HG03571 (cell line): Measurements from ENCODE around the gene FADD.

Source experiments
- ATAC-seq: cut with Tn5 transposase; IDR thresholded peaks from one replicate; pipeline ENCODE4 v1.9.1; 2021; ENCODE audit not compliant: unreplicated experiment

Gene FADD

GRCh38 chr11:70202920-70203750 is at the start of gene FADD:
FADD (plus strand) TSS chr11:70203296; CDS start chr11:70203460, 164 bp downstream.
- no peak for ATAC-seq

GRCh38 chr11:70155386-70155785 is 47.7 kb upstream of the FADD start:
- no peak for ATAC-seq

GRCh38 chr11:70156291-70157037 is 46.6 kb upstream of the FADD start:
- ATAC-seq = no peak

- no peak for ATAC-seq
These were observed 44.9 kb upstream of the FADD start for GRCh38 chr11:70158201-70158600.

- no peak for ATAC-seq
These were observed 44.2 kb upstream of the FADD start for GRCh38 chr11:70158757-70159389.

GRCh38 chr11:70159627-70160570 is 43.2 kb upstream of the FADD start:
- ATAC-seq = no peak

GRCh38 chr11:70161043-70161625 is 42.0 kb upstream of the FADD start:
- ATAC-seq = no peak

GRCh38 chr11:70164705-70165104 is 38.4 kb upstream of the FADD start:
- ATAC-seq = no peak

- no peak for ATAC-seq
These were observed 36.0 kb upstream of the FADD start for GRCh38 chr11:70167120-70167519.

GRCh38 chr11:70167723-70168404 is 35.2 kb upstream of the FADD start:
- ATAC-seq = no peak

- ATAC-seq = no peak
These were observed 34.7 kb upstream of the FADD start for GRCh38 chr11:70168405-70168754.

- no peak for ATAC-seq
These were observed 34.0 kb upstream of the FADD start for GRCh38 chr11:70169127-70169526.

GRCh38 chr11:70169632-70170031 is 33.5 kb upstream of the FADD start:
- no peak for ATAC-seq

GRCh38 chr11:70170596-70171210 is 32.4 kb upstream of the FADD start:
- no peak for ATAC-seq

- ATAC-seq = no peak
These were observed 30.1 kb upstream of the FADD start for GRCh38 chr11:70173018-70173417.

- ATAC-seq = no peak
These were observed 28.4 kb upstream of the FADD start for GRCh38 chr11:70174547-70175235.

GRCh38 chr11:70175236-70175698 is 27.8 kb upstream of the FADD start:
- ATAC-seq = no peak

- ATAC-seq = no peak
These were observed 26.0 kb upstream of the FADD start for GRCh38 chr11:70176940-70177689.
